ENCODE measurements around the gene MYH3.

The MYH3 gene

GRCh38 chr17:10613775-10614513 is 43.2 kb downstream of the MYH3 start:
- no peak for DNase-seq

GRCh38 chr17:10612957-10613744 is 44.0 kb downstream of the MYH3 start:
- DNase-seq = no peak

- no peak for DNase-seq
These were observed 46.2 kb downstream of the MYH3 start for GRCh38 chr17:10610884-10611283.

- DNase-seq = no peak
These were observed 48.9 kb downstream of the MYH3 start for GRCh38 chr17:10608244-10608643.

- no peak for DNase-seq
These were observed 51.0 kb downstream of the MYH3 start for GRCh38 chr17:10606110-10606509.

- no peak for DNase-seq
These were observed 51.8 kb downstream of the MYH3 start for GRCh38 chr17:10605221-10605783.

GRCh38 chr17:10604521-10604920 is 52.6 kb downstream of the MYH3 start:
- no peak for DNase-seq

- DNase-seq = no peak
These were observed 53.2 kb downstream of the MYH3 start for GRCh38 chr17:10603931-10604330.

GRCh38 chr17:10600571-10600970 is 56.5 kb downstream of the MYH3 start:
- DNase-seq = no peak

- no peak for DNase-seq
These were observed 58.5 kb downstream of the MYH3 start for GRCh38 chr17:10598621-10599020.

GRCh38 chr17:10589553-10590145 is 67.5 kb downstream of the MYH3 start:
- no peak for DNase-seq

- no peak for DNase-seq
These were observed 71.6 kb downstream of the MYH3 start for GRCh38 chr17:10585529-10585928.

GRCh38 chr17:10583834-10584233 is 73.3 kb downstream of the MYH3 start:
- no peak for DNase-seq

GRCh38 chr17:10579270-10579669 is 77.8 kb downstream of the MYH3 start:
- DNase-seq = no peak
